Left lobe of liver (tissue), 2 donors: ENCODE data around the gene XRCC3. TPM values are rescaled to one million over a fixed set of nuclear protein-coding genes. Genes with fewer than 3 reads are reported as not detected.
A peak's percentile ranks its signal among the peaks of the same experiment; 100 is the strongest.

Source experiments
- ATAC-seq: fragments of 200-7000 bp; cut with Tn5 transposase; one replicate; pipeline ENCODE4 v1.9.1; 2020; ENCODE audit warnings: mild to moderate bottlenecking, moderate library complexity
- DNase-seq: peaks from one replicate; pipeline ENCODE4 v3.0.0-alpha.2; 2020; ENCODE audit warnings: low spot score
- total RNA-seq: library from RNA; stranded (reverse); gene quantifications from one replicate; pipeline ENCODE4 v1.2.1, GENCODE V29; 2021
- donor health status: DM: no; HTN: no; CAD: no; lungs with moderate emphysema.
- donor health status: DM: no; HTN: yes; CAD: no.

Gene XRCC3
- total RNA-seq, 1 donor from 2014 or later = 1.2 TPM

DNA sequence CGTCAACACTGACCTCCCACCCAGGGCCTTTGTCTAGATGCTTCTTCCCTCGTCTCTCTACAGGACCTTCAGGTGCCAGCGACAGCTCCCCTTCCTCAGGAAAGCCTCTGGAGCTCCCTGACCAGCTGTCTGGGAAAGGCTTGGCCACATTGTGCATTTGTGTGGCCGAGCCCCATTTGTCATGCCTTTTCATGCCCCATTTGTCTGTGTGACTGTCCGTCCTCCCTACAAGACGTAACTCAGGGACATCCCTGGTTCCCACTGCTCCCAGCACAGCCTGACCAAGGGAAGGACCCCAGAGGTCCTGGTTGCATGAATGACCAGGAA is 24.2 kb upstream of the XRCC3 start:
- ATAC-seq (no peak), DNase-seq (no peak)

DNA sequence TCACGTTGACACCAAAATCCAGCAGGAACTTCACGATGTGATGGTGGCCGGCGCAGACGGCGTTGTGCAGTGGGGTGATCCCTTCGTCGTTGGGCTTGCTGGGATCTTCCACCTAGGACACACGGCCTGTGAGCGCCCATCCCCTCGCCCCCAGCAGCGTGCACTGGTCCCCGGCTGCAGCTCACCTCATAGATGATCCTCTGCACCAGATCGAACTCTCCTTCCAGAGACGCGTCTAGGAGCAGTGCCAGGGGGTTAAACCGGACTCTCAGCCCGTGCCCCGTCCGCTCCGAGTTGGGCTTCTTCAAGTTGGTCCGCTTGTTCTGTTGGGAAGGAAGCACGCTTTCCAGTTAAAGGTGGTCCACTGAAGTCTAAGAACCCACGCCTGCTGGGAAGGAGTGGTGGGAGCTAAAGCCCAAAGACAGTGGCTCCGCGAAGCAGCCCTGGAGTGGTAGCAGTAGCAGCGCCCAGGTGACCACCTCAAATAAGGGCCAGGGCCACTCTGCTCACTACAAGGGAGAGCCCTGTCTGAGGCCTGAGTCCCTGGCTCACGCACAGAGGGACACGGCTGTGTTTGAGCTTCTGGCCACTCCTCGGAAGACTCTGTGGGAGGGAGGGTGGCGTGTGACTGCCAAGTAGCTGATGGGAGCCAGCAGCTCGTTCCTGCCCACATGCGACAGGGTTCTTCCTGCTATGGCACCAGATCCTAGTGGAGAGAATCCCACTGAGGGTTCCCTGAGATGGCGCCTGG is 23.6 kb upstream of the XRCC3 start:
- DNase-seq (no peak), ATAC-seq (no peak)

- ATAC-seq = no peak
- DNase-seq = no peak
Observed at GRCh38 chr14:103738166-103738565, 22.9 kb upstream of the XRCC3 start.

GRCh38 chr14:103737432-103738045 is 22.3 kb upstream of the XRCC3 start:
- no peak for ATAC-seq

DNA sequence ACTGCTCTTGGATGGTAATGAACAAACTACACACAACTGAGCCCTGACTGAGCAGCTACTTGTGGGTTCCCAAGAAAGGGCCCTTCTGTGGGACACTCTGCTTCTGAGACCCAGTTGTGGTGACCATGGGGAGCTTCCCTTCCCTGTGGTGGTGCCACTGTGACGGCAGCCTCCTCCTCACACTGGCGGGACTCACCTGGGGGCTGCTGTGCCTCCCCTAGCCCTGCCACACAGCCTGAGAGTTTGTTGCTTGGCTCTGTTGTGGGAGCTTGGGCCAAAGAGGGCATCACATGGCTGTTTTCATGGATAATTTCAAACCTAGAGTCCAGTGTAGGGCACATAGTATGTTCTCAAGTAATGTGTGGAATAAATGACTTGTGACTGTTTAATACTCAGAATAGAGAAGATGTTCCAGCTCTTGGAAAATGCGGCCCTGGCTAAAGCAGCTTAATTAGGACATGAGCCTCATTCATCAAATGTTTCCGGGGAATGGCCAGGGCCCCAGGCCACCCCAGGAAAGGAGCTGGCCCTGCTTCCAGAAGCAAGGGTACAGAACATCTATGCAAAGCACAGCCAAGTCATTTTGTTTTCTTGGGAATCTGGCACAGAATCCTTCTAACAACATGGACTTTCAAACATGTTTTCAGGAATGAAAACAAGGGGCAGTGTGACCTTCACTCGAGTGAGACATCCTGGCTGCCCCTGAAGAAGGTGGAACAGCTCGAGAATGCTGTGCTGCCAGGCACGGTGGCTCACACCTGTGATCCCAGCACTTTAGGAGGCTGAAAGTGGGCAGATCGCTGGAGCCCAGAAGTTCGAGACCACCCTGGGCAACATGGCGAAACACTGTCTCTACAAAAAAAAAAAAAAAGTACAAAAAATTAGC is 21.5 kb upstream of the XRCC3 start:
- ATAC-seq (no peak), DNase-seq (no peak)

More at GRCh38 chr14:103737432-103738045, 22.3 kb upstream of the XRCC3 start:
- DNase-seq = no peak

DNA sequence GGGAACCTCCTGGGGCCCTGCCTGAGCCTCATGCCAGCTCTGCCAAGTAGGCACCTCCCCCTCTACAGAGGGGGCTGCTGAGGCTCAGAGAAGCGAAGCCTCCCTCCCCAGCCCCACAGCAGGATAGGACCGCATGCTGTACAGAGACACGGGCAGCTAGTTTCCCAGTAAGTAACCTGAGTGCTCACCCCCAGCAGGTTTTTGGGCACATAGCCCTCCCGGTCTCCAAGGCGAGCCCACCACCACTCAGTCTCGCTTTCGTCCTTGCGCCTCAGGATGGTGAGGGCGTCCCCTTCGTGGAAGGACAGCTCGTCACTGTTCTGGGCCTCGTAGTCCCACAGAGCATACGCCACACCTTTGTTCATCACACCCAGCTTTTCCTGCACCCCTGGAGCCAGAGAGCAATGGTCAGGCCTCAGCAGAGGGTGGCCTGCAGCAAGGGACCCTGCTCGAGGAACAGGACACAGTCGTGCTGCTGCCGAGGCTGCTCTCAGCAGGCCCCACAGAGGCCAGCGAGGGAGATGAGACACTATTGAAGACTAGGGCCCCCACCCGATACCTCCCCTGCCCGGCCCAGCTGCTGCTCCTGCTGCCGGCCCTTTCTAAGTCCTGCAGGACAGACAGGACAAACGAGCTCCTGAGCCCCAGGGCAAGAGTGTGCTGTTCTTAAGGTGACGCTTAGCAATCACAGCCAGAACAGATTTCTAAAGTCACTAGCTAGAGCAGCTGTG is 20.7 kb upstream of the XRCC3 start:
- no peak for ATAC-seq
- DNase-seq = no peak

DNA sequence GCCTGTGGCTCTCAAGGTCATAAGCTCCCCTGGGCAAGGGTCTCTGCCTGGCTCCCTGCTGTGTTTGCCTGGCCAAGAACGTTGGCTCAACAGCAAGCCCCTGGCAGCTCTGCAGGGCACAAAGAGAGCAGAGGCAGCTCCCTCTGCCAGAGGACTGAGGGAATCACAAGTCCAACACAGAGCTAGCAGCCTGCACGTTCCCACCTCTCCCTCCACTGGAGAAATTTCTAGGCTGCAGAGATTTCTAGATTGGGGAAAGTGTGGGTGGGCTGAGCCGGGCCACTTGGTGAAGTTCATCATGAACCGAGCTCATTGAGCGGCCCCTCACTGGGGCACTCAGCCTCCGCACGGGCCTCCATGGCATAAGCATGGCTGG is 20.2 kb upstream of the XRCC3 start:
- no peak for ATAC-seq
- no peak for DNase-seq

- ATAC-seq (no peak), DNase-seq (no peak)
Observed at GRCh38 chr14:103735022-103735421, 19.8 kb upstream of the XRCC3 start.

DNA sequence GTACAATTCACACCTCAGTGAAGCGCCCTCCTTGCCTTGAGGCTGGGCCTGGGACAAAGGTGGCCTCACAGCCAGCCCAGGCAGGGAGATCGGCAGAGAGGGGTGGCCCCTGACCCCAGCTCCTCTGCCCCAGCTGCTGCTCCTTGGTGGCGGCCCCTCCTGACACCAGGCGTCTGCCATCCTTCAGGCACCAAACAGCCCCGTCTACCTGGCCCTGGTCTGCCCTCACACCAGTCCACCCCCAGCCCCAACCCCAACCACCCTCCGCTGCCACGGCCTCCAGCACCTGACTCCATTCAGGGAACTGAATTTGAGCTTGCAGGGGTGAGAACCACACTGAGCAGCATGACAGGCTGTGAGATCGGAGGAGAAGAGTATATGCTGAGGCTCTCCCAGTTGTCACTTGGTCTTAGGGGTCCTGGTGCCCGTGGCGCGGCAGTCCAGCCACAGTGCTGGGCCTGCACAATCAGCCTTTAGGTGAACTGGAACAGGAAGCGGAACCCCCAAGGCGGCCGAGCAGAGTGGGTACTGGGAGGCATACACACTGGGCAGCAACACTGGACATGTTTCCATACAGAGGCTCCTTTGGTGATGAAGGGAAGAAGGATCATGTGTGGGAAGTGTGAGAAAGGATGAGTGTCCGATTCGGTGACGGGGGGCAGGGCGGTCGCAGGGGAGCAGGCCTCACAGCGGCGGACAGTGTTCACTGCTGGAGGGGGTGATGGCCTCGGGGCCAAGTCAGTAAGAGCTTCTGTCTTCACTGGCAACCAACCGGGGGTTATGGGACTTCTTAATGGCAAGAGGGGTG is 19.0 kb upstream of the XRCC3 start:
- DNase-seq = no peak

DNA sequence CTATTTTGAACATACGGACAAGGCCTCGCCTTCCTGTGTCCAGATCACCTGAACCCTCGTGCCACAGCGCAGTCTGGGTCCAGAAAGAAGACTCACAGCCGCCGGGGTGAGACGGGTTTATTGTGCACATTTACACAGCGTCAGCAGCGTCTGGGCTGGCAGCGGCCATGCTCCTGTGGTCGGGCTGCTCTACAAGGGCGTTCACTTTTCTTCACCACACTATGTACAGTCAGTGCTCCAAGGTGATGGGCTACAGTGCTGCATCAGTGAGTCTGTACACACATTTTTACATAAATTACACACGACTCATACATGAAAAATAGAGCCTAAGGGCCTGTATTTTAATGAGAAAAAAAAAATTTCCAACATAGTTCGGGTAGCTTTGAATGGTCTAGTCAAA is 18.4 kb upstream of the XRCC3 start:
- DNase-seq = no peak
- no peak for ATAC-seq

More for the DNA sequence above, 19.0 kb upstream of the XRCC3 start:
- ATAC-seq = no peak

DNA sequence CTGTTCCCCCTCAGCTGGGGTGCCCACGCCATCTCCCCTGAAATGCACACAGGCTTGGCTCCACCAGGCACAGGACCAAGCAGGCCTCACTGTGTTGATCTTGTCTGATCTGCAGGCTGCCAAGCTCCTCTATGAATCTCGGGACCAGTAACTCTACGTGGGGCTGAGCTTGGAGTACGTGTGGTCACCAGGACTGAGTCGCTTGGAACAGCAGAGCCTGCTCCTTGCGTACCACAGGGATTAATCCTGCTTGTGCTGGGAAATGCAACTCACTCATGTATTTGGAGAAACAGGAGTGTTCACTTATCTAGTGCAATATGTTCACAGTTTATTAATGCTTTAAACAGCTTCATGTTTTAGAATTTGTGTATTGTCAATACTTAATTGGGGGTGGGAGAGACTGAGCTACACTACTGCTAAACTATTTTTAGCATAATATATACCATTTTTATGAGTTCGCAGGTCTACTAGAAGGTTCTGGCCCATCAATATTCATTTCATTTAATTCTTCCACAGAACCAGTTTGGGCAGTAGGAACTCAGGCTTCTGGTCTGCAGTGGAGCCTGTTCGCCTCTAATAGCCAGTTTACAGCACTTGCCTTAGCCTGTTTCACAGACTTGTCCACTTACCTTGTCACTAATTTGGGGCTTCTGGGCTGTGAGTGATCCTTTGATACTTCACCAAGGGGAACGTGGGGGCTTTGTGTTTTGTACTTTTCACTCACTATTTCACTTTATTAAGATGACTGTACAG is 17.8 kb upstream of the XRCC3 start:
- ATAC-seq (no peak), DNase-seq (no peak)

- DNase-seq (no peak), ATAC-seq (no peak)
Observed at GRCh38 chr14:103731916-103732867, 16.9 kb upstream of the XRCC3 start.

DNA sequence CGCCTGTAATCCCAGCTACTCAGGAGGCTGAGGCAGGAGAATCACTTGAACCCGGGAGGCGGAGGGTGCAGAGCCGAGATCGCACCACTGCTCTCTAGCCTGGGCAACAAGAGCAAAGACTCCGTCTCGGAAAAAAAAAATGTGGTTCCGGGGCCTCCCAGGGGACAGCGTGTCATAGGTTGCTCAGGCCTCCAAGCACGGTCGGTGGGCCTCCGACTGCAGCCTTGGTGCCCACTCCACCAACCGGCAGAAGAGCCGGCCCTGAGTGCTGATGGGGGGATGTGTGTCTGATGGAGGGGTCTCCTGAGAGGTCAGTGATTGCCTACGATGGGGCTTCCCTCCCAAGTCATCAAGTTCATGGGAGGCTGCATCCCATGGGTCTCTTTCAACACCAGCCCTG is 16.2 kb upstream of the XRCC3 start:
- DNase-seq = no peak
- no peak for ATAC-seq

DNA sequence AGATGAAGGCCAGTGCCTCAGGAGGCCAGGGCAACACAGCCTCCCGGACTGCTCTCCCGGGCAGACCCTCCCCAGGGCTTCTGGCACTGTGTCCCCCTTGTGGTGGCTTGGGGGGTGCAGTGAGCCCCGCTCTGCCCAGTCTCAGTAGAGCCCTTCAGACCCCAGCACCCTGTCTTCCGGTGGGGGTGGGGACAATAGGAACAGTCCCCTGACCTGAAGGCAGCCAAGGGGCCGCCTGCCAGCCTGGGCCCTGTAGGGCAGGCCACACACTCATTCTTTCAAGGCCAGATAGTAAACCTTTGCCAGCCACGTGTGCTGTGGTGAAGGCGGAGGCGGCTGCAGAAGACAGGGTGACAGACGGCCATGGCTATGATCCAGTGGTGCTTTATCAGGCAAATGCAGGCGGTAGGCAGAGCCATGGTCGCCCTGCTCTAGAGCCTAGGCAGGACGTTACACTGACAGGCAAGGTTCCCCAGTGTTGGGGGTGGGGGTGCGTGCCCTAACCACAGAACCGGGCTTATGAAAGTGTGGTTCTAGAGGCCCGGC is 15.3 kb upstream of the XRCC3 start:
- DNase-seq (peak; percentile 88), ATAC-seq (peak; percentile 85)

DNA sequence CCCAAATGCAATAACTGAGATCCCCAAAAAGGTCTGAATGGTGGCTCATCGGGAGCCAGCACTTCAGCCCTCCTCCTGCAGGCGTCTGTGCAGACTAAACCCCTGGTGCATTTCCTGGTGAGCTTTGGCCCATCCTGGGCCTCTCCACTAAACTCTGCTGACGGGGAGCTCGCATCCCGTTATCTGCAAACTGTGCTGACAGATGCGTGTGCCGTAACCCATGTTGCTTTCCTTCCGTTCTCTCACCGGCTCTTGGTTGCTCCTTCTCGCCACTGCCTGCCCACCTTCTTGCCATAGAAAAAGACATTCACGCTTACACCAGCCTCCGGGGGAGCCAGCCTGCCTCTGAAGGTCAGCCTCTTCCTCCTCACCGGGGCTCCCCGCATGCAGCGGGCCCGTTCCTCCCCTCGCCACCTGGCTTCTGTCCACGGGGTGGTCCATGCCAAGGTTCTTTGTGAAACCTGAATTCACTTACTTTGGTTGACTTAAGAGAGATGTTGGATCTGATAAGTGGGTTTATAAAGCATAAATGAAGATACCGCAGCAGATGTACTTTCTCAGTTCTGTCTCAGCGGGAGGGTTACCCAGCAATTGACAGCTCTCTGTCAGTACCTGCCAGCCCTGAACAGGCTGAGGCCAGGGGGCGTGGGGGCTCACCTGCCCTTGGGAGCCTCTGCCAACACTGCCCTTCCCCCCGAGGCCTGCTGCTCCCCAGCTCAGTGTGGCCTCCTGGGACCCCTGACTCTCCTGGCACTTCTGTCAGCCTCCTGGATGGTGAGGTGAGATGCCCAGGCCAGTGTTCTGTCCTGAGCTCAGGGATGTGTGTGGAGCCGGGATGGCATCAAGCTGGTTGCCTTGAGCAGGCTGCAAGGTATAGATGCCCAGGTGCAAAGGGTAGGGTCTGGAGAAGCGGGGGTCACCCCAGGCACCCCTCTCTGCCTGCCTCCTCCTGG is 14.5 kb upstream of the XRCC3 start:
- ATAC-seq (peak; percentile 6), DNase-seq (no peak)

DNA sequence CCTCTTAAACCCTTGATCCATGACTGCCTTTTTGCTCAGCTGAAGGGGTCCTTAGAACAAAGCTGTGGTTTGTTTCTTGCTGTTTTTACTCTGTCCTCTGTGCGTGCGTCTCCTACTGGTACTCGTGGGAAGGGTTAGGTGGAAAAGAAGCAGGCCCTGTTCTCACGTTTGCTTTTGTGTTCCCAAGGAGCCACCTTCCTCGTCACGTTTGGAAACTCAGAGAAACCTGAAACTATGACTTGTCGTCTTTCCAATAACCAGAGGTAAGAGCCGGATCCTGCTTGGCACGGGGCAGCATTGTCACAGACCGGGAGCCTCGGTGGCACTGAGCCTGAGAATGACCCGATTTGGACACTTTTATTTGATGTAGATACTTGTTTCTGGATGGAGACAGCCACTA is 13.5 kb upstream of the XRCC3 start:
- no peak for ATAC-seq
- DNase-seq = no peak

DNA sequence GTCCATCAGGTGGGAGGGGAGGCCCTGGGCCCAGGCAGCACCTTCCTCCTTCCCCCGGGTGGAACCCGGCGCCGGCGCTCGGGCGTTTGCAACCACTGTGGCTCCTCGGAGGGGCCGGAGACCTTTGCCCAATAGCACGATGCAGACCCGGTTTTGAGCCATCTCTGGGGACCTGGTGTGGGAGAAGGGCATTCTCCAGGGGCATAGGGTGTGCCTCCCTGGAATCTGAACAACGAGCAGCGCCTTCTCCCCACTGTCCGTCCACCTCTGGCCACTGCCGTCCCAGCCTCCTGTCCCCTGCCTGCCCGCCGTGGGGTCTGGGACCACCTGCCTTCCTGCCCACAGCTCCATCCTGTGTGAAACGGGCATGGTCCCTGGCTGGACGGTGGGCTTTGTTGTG is 12.9 kb upstream of the XRCC3 start:
- ATAC-seq = no peak
- no peak for DNase-seq
